Effector memory CD8-positive, alpha-beta T cell (primary cell): ENCODE data around the gene CAMK1D.

Source experiments
- ATAC-seq: fragments of 150-1000 bp; cut with Tn5 transposase; replicated peaks from 2 replicates; pipeline ENCODE4 v1.10.0; 2021; ENCODE audit warnings: mild to moderate bottlenecking, moderate library complexity
- DNase-seq, 3 experiments: peaks; one replicate each; pipeline ENCODE4 v3.0.0; 2021
- H3K27ac Mint-ChIP-seq, 2 donors: one replicate each; pipeline ENCODE4 v1.8.0; 2022; ENCODE audit warnings: mild to moderate bottlenecking in 2 of 2, mixed read lengths in 2 of 2, moderate library complexity in 2 of 2
- H3K27me3 Mint-ChIP-seq, 2 donors: one replicate each; pipeline ENCODE4 v1.8.0; 2022; ENCODE audit warnings: mixed read lengths in 2 of 2
- H3K36me3 Mint-ChIP-seq: one replicate; pipeline ENCODE4 v1.8.0; 2022; ENCODE audit warnings: mild to moderate bottlenecking, moderate library complexity, mixed read lengths; ENCODE audit not compliant: insufficient read depth
- H3K4me1 Mint-ChIP-seq, 2 donors: one replicate each; pipeline ENCODE4 v1.8.0; 2022; ENCODE audit warnings: low read depth in 2 of 2, mixed read lengths in 2 of 2
- H3K4me3 Mint-ChIP-seq, 2 donors: one replicate each; pipeline ENCODE4 v1.8.0; 2022; ENCODE audit warnings: mild to moderate bottlenecking in 2 of 2, mixed read lengths in 2 of 2, moderate library complexity in 2 of 2
- H3K9me3 Mint-ChIP-seq, 2 donors: one replicate each; pipeline ENCODE4 v1.8.0; 2022; ENCODE audit warnings: mixed read lengths in 2 of 2

CAMK1D gene

GRCh38 chr10:12465385-12466136 lies 116.2 kb downstream of the CAMK1D start:
- Mint-ChIP-seq H3K36me3 (peaks cover 8% of the 10 kb centered on the region), H3K4me3 (no peak overlapping the region), H3K9me3 (no peaks in the 10 kb centered on the region), H3K27ac (peak overlapping the region in 1 of 2 donors; percentile 51), H3K4me1 (peaks cover 17 to 30% of the 10 kb centered on the region in 2 donors), H3K27me3 (no peaks in the 10 kb centered on the region)
- ATAC-seq (no peak), DNase-seq (no peak)

DNA sequence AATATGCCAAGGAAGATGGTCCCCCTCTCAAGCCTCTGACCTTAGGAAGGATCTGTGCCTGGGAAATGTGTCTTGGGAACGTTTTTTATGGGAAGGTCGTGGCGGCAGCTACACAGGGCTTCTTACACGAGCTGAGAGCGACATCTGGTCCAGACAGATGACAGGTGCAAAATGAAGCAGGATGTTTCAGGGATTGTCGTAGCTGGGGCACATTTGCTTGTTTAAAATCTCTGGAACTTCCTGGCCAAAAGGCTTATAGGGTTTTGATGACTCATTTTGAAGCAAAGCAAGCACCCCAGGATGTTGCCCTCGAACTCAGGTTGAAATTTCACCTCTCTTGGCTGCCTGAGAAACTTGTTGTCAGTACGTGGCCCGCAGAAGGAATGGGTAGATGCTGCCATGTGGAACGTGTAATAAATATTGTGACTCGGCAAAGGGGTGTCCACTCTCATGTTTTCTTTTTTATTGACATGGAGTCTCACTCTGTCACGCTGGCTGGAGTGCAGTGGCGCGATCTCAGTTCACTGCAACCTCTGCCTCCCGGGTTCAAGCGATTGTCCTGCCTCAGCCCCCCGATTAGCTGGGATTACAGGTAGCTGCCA lies 117.5 kb downstream of the CAMK1D start:
- Mint-ChIP-seq H3K27me3 (no peaks in the 10 kb centered on the region), H3K9me3 (no peaks in the 10 kb centered on the region), H3K27ac (peak overlapping the region in 1 of 2 donors; percentile 79), H3K4me3 (no peak overlapping the region), H3K36me3 (peaks cover 2% of the 10 kb centered on the region), H3K4me1 (peaks cover 18 to 31% of the 10 kb centered on the region in 2 donors)
- ATAC-seq (no peak), DNase-seq (no peak)

GRCh38 chr10:12469345-12469744 lies 120.0 kb downstream of the CAMK1D start:
- no peaks in the 10 kb centered on the region for H3K27me3 Mint-ChIP-seq
- H3K4me3 Mint-ChIP-seq = no peak overlapping the region
- DNase-seq = no peak
- H3K9me3 Mint-ChIP-seq = no peaks in the 10 kb centered on the region
- peaks cover 20 to 30% of the 10 kb centered on the region in 2 donors for H3K4me1 Mint-ChIP-seq
- no peaks in the 10 kb centered on the region for H3K36me3 Mint-ChIP-seq
- no peak for ATAC-seq
- H3K27ac Mint-ChIP-seq = no peak overlapping the region

- no peak overlapping the region for H3K4me3 Mint-ChIP-seq
- H3K9me3 Mint-ChIP-seq = no peaks in the 10 kb centered on the region
Observed at GRCh38 chr10:12470719-12471118, 121.4 kb downstream of the CAMK1D start.

DNA sequence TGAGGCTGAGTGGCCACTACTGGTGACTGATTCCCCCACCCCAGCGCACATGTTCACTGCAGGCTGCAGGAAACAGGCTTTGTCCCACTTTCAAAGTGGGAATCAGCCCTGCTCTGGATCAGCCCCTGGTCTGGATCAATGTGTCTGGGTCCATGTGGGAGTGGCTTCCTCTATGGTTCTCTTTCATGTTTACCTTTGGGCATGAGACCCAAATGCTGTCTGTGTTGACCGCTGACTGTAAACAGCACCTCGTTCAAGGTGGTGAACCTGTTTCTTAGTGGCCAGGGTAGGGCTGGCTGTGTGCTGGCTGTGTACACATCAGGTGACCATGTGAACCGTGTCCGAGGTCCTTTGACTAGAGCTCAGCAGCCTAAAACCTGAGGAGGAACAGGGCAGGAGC lies 121.8 kb downstream of the CAMK1D start:
- ATAC-seq = no peak
- no peak for DNase-seq
- H3K27me3 Mint-ChIP-seq = no peaks in the 10 kb centered on the region
- no peaks in the 10 kb centered on the region for H3K36me3 Mint-ChIP-seq
- H3K4me1 Mint-ChIP-seq = peaks cover 24 to 30% of the 10 kb centered on the region in 2 donors
- no peak overlapping the region for H3K4me3 Mint-ChIP-seq
- H3K27ac Mint-ChIP-seq = no peak overlapping the region
- H3K9me3 Mint-ChIP-seq = no peaks in the 10 kb centered on the region

More at GRCh38 chr10:12470719-12471118, 121.4 kb downstream of the CAMK1D start:
- H3K4me1 Mint-ChIP-seq = peaks cover 24 to 30% of the 10 kb centered on the region in 2 donors
- H3K27ac Mint-ChIP-seq = no peak overlapping the region
- no peaks in the 10 kb centered on the region for H3K36me3 Mint-ChIP-seq
- ATAC-seq = no peak
- no peak for DNase-seq
- H3K27me3 Mint-ChIP-seq = no peaks in the 10 kb centered on the region

DNA sequence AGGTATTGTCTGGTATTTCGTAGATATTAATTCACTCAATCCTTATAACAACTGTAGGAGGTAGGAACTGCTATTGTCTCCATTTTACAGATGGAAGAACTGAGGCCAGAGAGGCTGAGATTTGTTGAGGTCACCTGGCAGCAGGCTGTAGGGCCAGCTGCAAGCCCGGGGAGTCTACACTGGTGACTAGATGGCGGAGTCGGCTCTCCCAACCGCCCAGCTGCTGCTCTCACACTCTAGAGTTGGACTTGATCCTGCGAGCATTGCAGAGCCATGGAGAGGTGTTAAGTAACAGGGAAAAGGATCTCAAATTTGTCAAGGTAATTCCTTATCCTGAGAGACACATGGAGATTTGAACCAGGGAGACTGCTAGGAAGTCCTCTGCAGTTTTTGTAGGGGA lies 124.1 kb downstream of the CAMK1D start:
- ATAC-seq (no peak), DNase-seq (no peak)
- H3K9me3 Mint-ChIP-seq = no peaks in the 10 kb centered on the region
- H3K4me1 Mint-ChIP-seq = peaks cover 22 to 33% of the 10 kb centered on the region in 2 donors
- no peak overlapping the region for H3K4me3 Mint-ChIP-seq
- H3K27ac Mint-ChIP-seq = peak overlapping the region in 1 of 2 donors; percentile 36
- H3K36me3 Mint-ChIP-seq = no peaks in the 10 kb centered on the region
- no peaks in the 10 kb centered on the region for H3K27me3 Mint-ChIP-seq

DNA sequence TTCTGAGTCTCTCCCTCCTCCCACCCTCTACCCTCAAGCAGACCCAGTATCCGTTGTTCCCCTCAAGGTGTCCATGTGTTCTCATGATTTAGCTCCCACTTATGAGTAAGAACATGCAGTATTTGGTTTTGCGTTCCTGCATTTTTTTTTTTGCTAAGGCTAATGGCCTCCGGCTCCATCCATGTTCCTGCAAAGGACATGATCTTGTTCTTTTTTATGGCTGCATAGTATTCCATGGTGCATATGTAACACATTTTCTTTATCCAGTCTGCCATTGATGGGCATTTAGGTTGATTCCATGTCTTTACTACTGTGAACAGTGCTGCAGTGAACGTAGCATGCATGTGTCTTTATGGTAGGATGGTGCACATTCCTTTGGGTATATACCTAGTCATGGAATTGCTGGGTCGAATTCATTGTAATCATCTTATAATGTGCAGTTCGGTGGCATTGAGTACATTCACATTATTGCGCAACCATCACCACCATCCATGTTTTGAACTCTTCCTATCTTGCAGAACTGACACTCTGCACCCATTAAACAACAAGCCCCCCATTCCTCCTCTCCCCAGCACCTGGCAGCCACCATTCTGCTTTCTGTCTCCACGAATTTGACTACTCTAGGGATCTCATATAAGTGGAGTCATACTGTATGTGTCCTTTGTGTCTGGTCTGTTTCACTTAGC lies 125.5 kb downstream of the CAMK1D start:
- ATAC-seq (no peak), DNase-seq (no peak)
- H3K27me3 Mint-ChIP-seq = no peaks in the 10 kb centered on the region
- H3K4me3 Mint-ChIP-seq = no peak overlapping the region
- no peaks in the 10 kb centered on the region for H3K9me3 Mint-ChIP-seq
- H3K4me1 Mint-ChIP-seq = peaks cover 24 to 40% of the 10 kb centered on the region in 2 donors
- no peak overlapping the region for H3K27ac Mint-ChIP-seq
- no peaks in the 10 kb centered on the region for H3K36me3 Mint-ChIP-seq

- peaks cover 26 to 33% of the 10 kb centered on the region in 2 donors for H3K4me1 Mint-ChIP-seq
- H3K27ac Mint-ChIP-seq = no peak overlapping the region
Observed at GRCh38 chr10:12476656-12477055, 127.3 kb downstream of the CAMK1D start.

GRCh38 chr10:12479437-12479844 lies 130.1 kb downstream of the CAMK1D start:
- Mint-ChIP-seq H3K27me3 (no peaks in the 10 kb centered on the region), H3K9me3 (no peaks in the 10 kb centered on the region), H3K4me3 (no peak overlapping the region), H3K4me1 (peaks cover 21 to 23% of the 10 kb centered on the region in 2 donors), H3K36me3 (no peaks in the 10 kb centered on the region), H3K27ac (no peak overlapping the region)
- no peak for ATAC-seq
- DNase-seq = no peak

More at GRCh38 chr10:12476656-12477055, 127.3 kb downstream of the CAMK1D start:
- Mint-ChIP-seq H3K4me3 (no peak overlapping the region), H3K27me3 (no peaks in the 10 kb centered on the region), H3K36me3 (no peaks in the 10 kb centered on the region), H3K9me3 (no peaks in the 10 kb centered on the region)
- ATAC-seq (no peak), DNase-seq (no peak)

- Mint-ChIP-seq H3K27me3 (no peaks in the 10 kb centered on the region), H3K36me3 (no peaks in the 10 kb centered on the region), H3K9me3 (no peaks in the 10 kb centered on the region), H3K4me1 (peaks cover 23 to 26% of the 10 kb centered on the region in 2 donors), H3K27ac (no peak overlapping the region), H3K4me3 (no peak overlapping the region)
- ATAC-seq (no peak), DNase-seq (no peak)
Observed at GRCh38 chr10:12479924-12480323, 130.6 kb downstream of the CAMK1D start.

GRCh38 chr10:12480440-12480839 lies 131.1 kb downstream of the CAMK1D start:
- Mint-ChIP-seq H3K9me3 (no peaks in the 10 kb centered on the region), H3K36me3 (no peaks in the 10 kb centered on the region), H3K4me3 (no peak overlapping the region), H3K27ac (no peak overlapping the region), H3K4me1 (peaks cover 28 to 30% of the 10 kb centered on the region in 2 donors), H3K27me3 (no peaks in the 10 kb centered on the region)
- ATAC-seq (no peak), DNase-seq (no peak)

GRCh38 chr10:12481924-12482323 lies 132.6 kb downstream of the CAMK1D start:
- Mint-ChIP-seq H3K27me3 (no peaks in the 10 kb centered on the region), H3K27ac (no peak overlapping the region), H3K36me3 (no peaks in the 10 kb centered on the region), H3K4me1 (peaks cover 24 to 27% of the 10 kb centered on the region in 2 donors), H3K9me3 (no peaks in the 10 kb centered on the region), H3K4me3 (no peak overlapping the region)
- DNase-seq (no peak), ATAC-seq (no peak)

- Mint-ChIP-seq H3K4me3 (no peak overlapping the region), H3K36me3 (no peaks in the 10 kb centered on the region), H3K4me1 (peaks cover 24% of the 10 kb centered on the region in 2 donors), H3K27ac (no peak overlapping the region), H3K27me3 (no peaks in the 10 kb centered on the region), H3K9me3 (no peaks in the 10 kb centered on the region)
- DNase-seq (no peak), ATAC-seq (no peak)
Observed at GRCh38 chr10:12482587-12482986, 133.2 kb downstream of the CAMK1D start.
